Keratinocyte (primary cell): ENCODE measurements around the gene APLF. TPM values are rescaled to one million over a fixed set of nuclear protein-coding genes. Genes with fewer than 3 reads are reported as not detected.
"Not testable (repeated sequence)": the region's sequence is repeated elsewhere in the genome, so short reads cannot be mapped to it uniquely, and the experiment has no call there.

Experiments used
- DNase-seq: peaks from one replicate; pipeline ENCODE4 v3.0.0-alpha.2; 2011; ENCODE audit warnings: low read depth, missing footprints, low spot score
- FAIRE-seq: peaks from 2 replicates; lab custom pipeline; 2011; peaks lifted over from hg19 to GRCh38; lab: Jason Lieb, UNC
- H2AFZ ChIP-seq: 2 replicates; pipeline ENCODE4 v1.6.0; 2012; ENCODE audit warnings: low read length, control low read depth, inconsistent platforms; ENCODE audit not compliant: control insufficient read depth
- H3K27ac ChIP-seq: 2 replicates; pipeline ENCODE4 v1.5.1; 2011; ENCODE audit warnings: low read length; ENCODE audit not compliant: control insufficient read depth, insufficient read depth
- H3K27me3 ChIP-seq: 3 replicates; pipeline ENCODE4 v1.6.0; 2011; ENCODE audit warnings: low read length; ENCODE audit not compliant: control insufficient read depth, insufficient read depth; ENCODE audit errors: extremely low read depth
- H3K36me3 ChIP-seq, 2 experiments: 2 replicates in 1 of 2; 3 replicates in 1 of 2; pipeline ENCODE4 v1.5.1; 2011; ENCODE audit warnings: low read length in 2 of 2, mild to moderate bottlenecking in 1 of 2; ENCODE audit not compliant: control insufficient read depth in 2 of 2, insufficient read depth in 2 of 2; ENCODE audit errors: extremely low read depth in 1 of 2
- H3K4me1 ChIP-seq: 3 replicates; pipeline ENCODE4 v1.5.1; 2011; ENCODE audit warnings: low read length; ENCODE audit not compliant: control insufficient read depth, insufficient read depth; ENCODE audit errors: extremely low read depth
- H3K4me2 ChIP-seq: 3 replicates; pipeline ENCODE4 v1.6.0; 2011; ENCODE audit warnings: low read depth, low read length; ENCODE audit not compliant: control insufficient read depth, insufficient read depth; ENCODE audit errors: extremely low read depth
- H3K4me3 ChIP-seq, 3 experiments: fragments of 200-600 bp in 1 of 3; sonication (generic) in 1 of 3; 2 replicates in 2 of 3; 3 replicates in 1 of 3; pipeline ENCODE4 v1.5.1; 2011 to 2016; ENCODE audit warnings: low read length in 3 of 3, mild to moderate bottlenecking in 3 of 3, control low read depth in 2 of 3, inconsistent platforms in 1 of 3, low read depth in 1 of 3, mixed read lengths in 1 of 3, mixed run types in 1 of 3, moderate library complexity in 1 of 3; ENCODE audit not compliant: control insufficient read depth in 2 of 3, insufficient read depth in 2 of 3; ENCODE audit errors: extremely low read depth in 1 of 3
- H3K79me2 ChIP-seq: 2 replicates; pipeline ENCODE4 v1.6.0; 2012; ENCODE audit warnings: low read length; ENCODE audit not compliant: control insufficient read depth, insufficient read depth
- H3K9ac ChIP-seq: 3 replicates; pipeline ENCODE4 v1.6.0; 2011; ENCODE audit warnings: low read length; ENCODE audit not compliant: control insufficient read depth, insufficient read depth; ENCODE audit errors: extremely low read depth
- H3K9me1 ChIP-seq: 3 replicates; pipeline ENCODE4 v1.6.0; 2011; ENCODE audit warnings: low read length; ENCODE audit not compliant: control insufficient read depth, insufficient read depth; ENCODE audit errors: extremely low read depth
- H3K9me3 ChIP-seq: 2 replicates; pipeline ENCODE4 v1.5.1; 2012; ENCODE audit warnings: low read depth, low read length; ENCODE audit not compliant: control insufficient read depth
- H4K20me1 ChIP-seq: 3 replicates; pipeline ENCODE4 v1.6.0; 2011; ENCODE audit warnings: low read length; ENCODE audit not compliant: control insufficient read depth, insufficient read depth; ENCODE audit errors: extremely low read depth
- CTCF ChIP-seq, 3 experiments: IDR thresholded peaks in 1 of 3; conservative IDR thresholded peaks in 1 of 3; optimal IDR thresholded peaks in 1 of 3; 2 replicates in 2 of 3; 3 replicates in 1 of 3; pipeline versions ENCODE3 to v1.5.1; 2011; ENCODE audit warnings: low read length in 3 of 3, mild to moderate bottlenecking in 3 of 3, moderate library complexity in 2 of 3, control low read depth in 1 of 3, inconsistent platforms in 1 of 3; ENCODE audit not compliant: insufficient read depth in 2 of 3; ENCODE audit errors: extremely low read depth in 1 of 3
- EZH2 ChIP-seq: IDR thresholded peaks from one replicate; pipeline ENCODE4 v1.6.1; 2012; ENCODE audit warnings: inconsistent platforms, mild to moderate bottlenecking, low read length, moderate library complexity
- dilution Hi-C: fragments of 300-500 bp; cut with MboI; formaldehyde crosslinking; loops from one replicate; pipeline ENCODE4 v1.7.0; 2020; ENCODE audit warnings: low sequenced_read_pairs; ENCODE audit not compliant: extremely low pct_ligation_motif_present
- polyA plus RNA-seq, 5 experiments: library from polyadenylated mRNA; depleted of rRNA in 3 of 5; stranded (reverse) in 3 of 5; stranded (forward) in 1 of 5; unstranded in 1 of 5; fragments of >200 nt; gene quantifications; 1 replicate in 1 of 5; 2 replicates in 3 of 5; 3 replicates in 1 of 5; pipeline versions ENCODE4 v1.2.1 to v1.2.3, GENCODE V29; 2011 to 2012; ENCODE audit warnings: missing spikeins in 2 of 5, low read depth in 1 of 5, low replicate concordance in 1 of 5

Gene APLF
- polyA plus RNA-seq, 1 donor (not counting 4 experiments of a cell fraction or from before 2014, with no cell fraction given), result 3.0 TPM

GRCh38 chr2:68594674-68595492, 127.5 kb downstream of the APLF start:
- Histone ChIP-seq H3K9me1 (no peaks in the 10 kb centered on the region), H3K4me1 (no peaks in the 10 kb centered on the region), H2AFZ (no peak overlapping the region), H3K79me2 (no peaks in the 10 kb centered on the region), H4K20me1 (no peaks in the 10 kb centered on the region), H3K27ac (no peak overlapping the region), H3K9ac (no peak overlapping the region), H3K27me3 (no peaks in the 10 kb centered on the region), H3K4me2 (peak overlapping the region; percentile 42), H3K9me3 (no peaks in the 10 kb centered on the region), H3K4me3 (no peak overlapping the region), H3K36me3 (no peaks in the 10 kb centered on the region)
- dilution Hi-C loops, result no loop called here
- no peak for TF ChIP-seq EZH2
- TF ChIP-seq CTCF (optimal IDR thresholded peaks at IDR 0.05 in 1 of 3, IDR thresholded peaks at IDR 0.05 in 1 of 3, conservative IDR thresholded peaks at IDR 0.05 in 1 of 3; ENCODE audit: extremely low read depth in 1 of 3, insufficient read depth in 2 of 3, low read length in 3 of 3), result peak; percentile 57 to 84 (median 71)
- DNase-seq, result no peak
- peak; percentile 70 for FAIRE-seq

GRCh38 chr2:68595493-68595785, 128.1 kb downstream of the APLF start:
- FAIRE-seq, DNase-seq, H4K20me1 ChIP-seq, H3K9me3 ChIP-seq, H2AFZ ChIP-seq, H3K27ac ChIP-seq, H3K79me2 ChIP-seq, H3K9ac ChIP-seq, dilution Hi-C loops, H3K4me1 ChIP-seq, H3K4me3 ChIP-seq, H3K4me2 ChIP-seq, H3K36me3 ChIP-seq, H3K27me3 ChIP-seq, H3K9me1 ChIP-seq: not testable (repeated sequence)

- H3K9ac ChIP-seq, H2AFZ ChIP-seq, dilution Hi-C loops, H3K9me3 ChIP-seq, H3K9me1 ChIP-seq, H3K36me3 ChIP-seq, H3K4me2 ChIP-seq, H4K20me1 ChIP-seq, H3K27me3 ChIP-seq, H3K79me2 ChIP-seq, H3K27ac ChIP-seq, H3K4me1 ChIP-seq, FAIRE-seq, DNase-seq, H3K4me3 ChIP-seq: not testable (repeated sequence)
Observed at GRCh38 chr2:68600495-68600894, 133.1 kb downstream of the APLF start.
